Measurements from ENCODE around the gene RPAIN. TPM values are rescaled to one million over a fixed set of nuclear protein-coding genes. Genes with fewer than 3 reads are reported as not detected.
"Not testable (repeated sequence)": the region's sequence is repeated elsewhere in the genome, so short reads cannot be mapped to it uniquely, and the experiment has no call there.

Gene RPAIN
- total and polyA plus RNA-seq, 2 donors (not counting 3 experiments of a cell fraction or from before 2014, with no cell fraction given): 39.3 to 55.9 TPM

GRCh38 chr17:5434984-5435383 is 15.0 kb downstream of the RPAIN start:
- intact Hi-C loops (cut with micrococcal nuclease) (no loop called here), dilution Hi-C loops (cut with MboI; ENCODE audit: extremely low pct_ligation_motif_present, low sequenced_read_pairs) (no loop called here)
- CTCF ChIA-PET: no interaction called here
- Histone ChIP-seq H4K20me1 (replicated peaks; ENCODE audit: control insufficient read depth, extremely low read depth, insufficient read depth, low read length) (no peaks in the 10 kb centered on the region), H3K4me2 (ENCODE audit: insufficient read depth, low read length) (no peak overlapping the region), H3K79me2 (ENCODE audit: control insufficient read depth, insufficient read depth, low read length) (peaks cover 28% of the 10 kb centered on the region), H3K36me3 (ENCODE audit: control insufficient read depth in 2 of 2, extremely low read depth in 1 of 2, insufficient read depth in 2 of 2, low read length in 2 of 2) (peaks cover 19 to 33% of the 10 kb centered on the region in 2 experiments), H3K9me1 (replicated peaks; ENCODE audit: control insufficient read depth, extremely low read depth, insufficient read depth, low read length) (no peaks in the 10 kb centered on the region), H3K4me1 (ENCODE audit: control insufficient read depth, extremely low read depth, insufficient read depth, low read length) (peaks cover 17% of the 10 kb centered on the region), H3K9me3 (replicated peaks; ENCODE audit: control insufficient read depth, insufficient read depth, low read length) (no peaks in the 10 kb centered on the region), H3K9ac (replicated peaks; ENCODE audit: extremely low read depth, insufficient read depth, low read length) (no peak overlapping the region), H3K4me3 (replicated peaks in 1 of 3; ENCODE audit: insufficient read depth in 1 of 3, low read depth in 1 of 3, low read length in 3 of 3) (no peak overlapping the region), H2AFZ (ENCODE audit: low read depth, low read length) (no peak overlapping the region), H3K27me3 (ENCODE audit: control insufficient read depth in 2 of 2, insufficient read depth in 2 of 2, low read length in 2 of 2) (no peaks in the 10 kb centered on the region), H3K27ac (ENCODE audit: insufficient read depth, low read depth, low read length) (no peak overlapping the region)
- POLR2A ChIA-PET: no interaction called here
- DNase-seq (ENCODE audit: low read depth, low spot score): no peak
- TF ChIP-seq JUN (IDR thresholded peaks at IDR 0.05; ENCODE audit: borderline replicate concordance, insufficient read depth, insufficient read length, low read depth): no peak
- TF ChIP-seq FOS (IDR thresholded peaks at IDR 0.05; ENCODE audit: borderline replicate concordance, insufficient read depth, low read length): no peak
- TF ChIP-seq MYC (IDR thresholded peaks at IDR 0.05; ENCODE audit: low read depth, low read length): no peak
- no peak for TF ChIP-seq EZH2 (IDR thresholded peaks at IDR 0.05; ENCODE audit: borderline replicate concordance, low read depth, low read length, severe bottlenecking)
- TF ChIP-seq POLR2AphosphoS5 (IDR thresholded peaks at IDR 0.05; ENCODE audit: insufficient read depth, low read depth, low read length): no peak
- TF ChIP-seq GATA2 (IDR thresholded peaks at IDR 0.05; ENCODE audit: insufficient read depth, insufficient read length, low read depth, low read length): no peak
- no peak for TF ChIP-seq MAX (IDR thresholded peaks at IDR 0.05; ENCODE audit: insufficient read depth, insufficient read length)
- TF ChIP-seq, protein P1, sequence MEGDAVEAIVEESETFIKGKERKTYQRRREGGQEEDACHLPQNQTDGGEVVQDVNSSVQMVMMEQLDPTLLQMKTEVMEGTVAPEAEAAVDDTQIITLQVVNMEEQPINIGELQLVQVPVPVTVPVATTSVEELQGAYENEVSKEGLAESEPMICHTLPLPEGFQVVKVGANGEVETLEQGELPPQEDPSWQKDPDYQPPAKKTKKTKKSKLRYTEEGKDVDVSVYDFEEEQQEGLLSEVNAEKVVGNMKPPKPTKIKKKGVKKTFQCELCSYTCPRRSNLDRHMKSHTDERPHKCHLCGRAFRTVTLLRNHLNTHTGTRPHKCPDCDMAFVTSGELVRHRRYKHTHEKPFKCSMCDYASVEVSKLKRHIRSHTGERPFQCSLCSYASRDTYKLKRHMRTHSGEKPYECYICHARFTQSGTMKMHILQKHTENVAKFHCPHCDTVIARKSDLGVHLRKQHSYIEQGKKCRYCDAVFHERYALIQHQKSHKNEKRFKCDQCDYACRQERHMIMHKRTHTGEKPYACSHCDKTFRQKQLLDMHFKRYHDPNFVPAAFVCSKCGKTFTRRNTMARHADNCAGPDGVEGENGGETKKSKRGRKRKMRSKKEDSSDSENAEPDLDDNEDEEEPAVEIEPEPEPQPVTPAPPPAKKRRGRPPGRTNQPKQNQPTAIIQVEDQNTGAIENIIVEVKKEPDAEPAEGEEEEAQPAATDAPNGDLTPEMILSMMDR (IDR thresholded peaks at IDR 0.05; ENCODE audit: extremely low read depth in 1 of 2, insufficient read depth in 1 of 2, low read depth in 1 of 2, low read length in 2 of 2): no peak
- no peak for TF ChIP-seq POLR2A (IDR thresholded peaks at IDR 0.05; ENCODE audit: low read depth, low read length)
- BruUV-seq (replicated peaks): no TSS peak
- FAIRE-seq: no peak

- H3K27me3 ChIP-seq (ENCODE audit: control insufficient read depth in 2 of 2, insufficient read depth in 2 of 2, low read length in 2 of 2); H3K9me3 ChIP-seq (replicated peaks; ENCODE audit: control insufficient read depth, insufficient read depth, low read length); H3K9me1 ChIP-seq (replicated peaks; ENCODE audit: control insufficient read depth, extremely low read depth, insufficient read depth, low read length); H3K27ac ChIP-seq (ENCODE audit: insufficient read depth, low read depth, low read length); H2AFZ ChIP-seq (ENCODE audit: low read depth, low read length); H3K9ac ChIP-seq (replicated peaks; ENCODE audit: extremely low read depth, insufficient read depth, low read length); BruUV-seq (replicated peaks); DNase-seq (ENCODE audit: low read depth, low spot score); H4K20me1 ChIP-seq (replicated peaks; ENCODE audit: control insufficient read depth, extremely low read depth, insufficient read depth, low read length); POLR2A ChIA-PET; H3K4me2 ChIP-seq (ENCODE audit: insufficient read depth, low read length); H3K4me3 ChIP-seq (replicated peaks in 1 of 3; ENCODE audit: insufficient read depth in 1 of 3, low read depth in 1 of 3, low read length in 3 of 3); intact Hi-C loops (cut with micrococcal nuclease); FAIRE-seq; dilution Hi-C loops (cut with MboI; ENCODE audit: extremely low pct_ligation_motif_present, low sequenced_read_pairs): not testable (repeated sequence)
- Histone ChIP-seq H3K79me2 (ENCODE audit: control insufficient read depth, insufficient read depth, low read length) (peaks cover 28% of the 10 kb centered on the region), H3K36me3 (ENCODE audit: control insufficient read depth in 2 of 2, extremely low read depth in 1 of 2, insufficient read depth in 2 of 2, low read length in 2 of 2) (peaks cover 19 to 29% of the 10 kb centered on the region in 2 experiments), H3K4me1 (ENCODE audit: control insufficient read depth, extremely low read depth, insufficient read depth, low read length) (peaks cover 17% of the 10 kb centered on the region)
- CTCF ChIA-PET: interaction anchor here (0.7 kb wide), 1 partner anchor 11 kb away, joined by 4 read pairs; no protein-coding TSS in a partner anchor
These were observed 15.9 kb downstream of the RPAIN start for GRCh38 chr17:5435781-5436315.
